ENCODE data around the gene ENAH.
A peak's percentile ranks its signal among the peaks of the same experiment; 100 is the strongest.

ENAH gene

GRCh38 chr1:225580238-225581099 lies 72.5 kb downstream of the ENAH start:
- Histone ChIP-seq H3K27ac (no peak overlapping the region), H3K4me3 (no peak overlapping the region)

GRCh38 chr1:225578251-225578977 lies 74.5 kb downstream of the ENAH start:
- Histone ChIP-seq H3K4me3 (no peak overlapping the region), H3K27ac (no peak overlapping the region)

GRCh38 chr1:225577241-225577640 lies 75.7 kb downstream of the ENAH start:
- Histone ChIP-seq H3K27ac (no peak overlapping the region), H3K4me3 (no peak overlapping the region)

GRCh38 chr1:225573216-225573615 lies 79.7 kb downstream of the ENAH start:
- Histone ChIP-seq H3K27ac (no peak overlapping the region), H3K4me3 (no peak overlapping the region)

GRCh38 chr1:225572422-225572821 lies 80.5 kb downstream of the ENAH start:
- Histone ChIP-seq H3K4me3 (no peak overlapping the region), H3K27ac (no peak overlapping the region)

GRCh38 chr1:225567789-225568188 lies 85.1 kb downstream of the ENAH start:
- no peak overlapping the region for H3K4me3 ChIP-seq
- H3K27ac ChIP-seq, result no peak overlapping the region

- Histone ChIP-seq H3K4me3 (no peak overlapping the region), H3K27ac (peak overlapping the region in 2 of 21 experiments; percentile 11 to 16)
Measured at GRCh38 chr1:225565847-225566246, 87.1 kb downstream of the ENAH start.

GRCh38 chr1:225561675-225562074 lies 91.2 kb downstream of the ENAH start:
- no peak overlapping the region for H3K4me3 ChIP-seq
- H3K27ac ChIP-seq, result no peak overlapping the region

GRCh38 chr1:225559902-225560301 lies 93.0 kb downstream of the ENAH start:
- Histone ChIP-seq H3K4me3 (no peak overlapping the region), H3K27ac (no peak overlapping the region)

- Histone ChIP-seq H3K27ac (no peak overlapping the region), H3K4me3 (no peak overlapping the region)
Measured at GRCh38 chr1:225559326-225559725, 93.6 kb downstream of the ENAH start.

- Histone ChIP-seq H3K4me3 (no peak overlapping the region), H3K27ac (no peak overlapping the region)
Measured at GRCh38 chr1:225556694-225557093, 96.2 kb downstream of the ENAH start.

- H3K4me3 ChIP-seq, result no peak overlapping the region
- no peak overlapping the region for H3K27ac ChIP-seq
Measured at GRCh38 chr1:225555821-225556220, 97.1 kb downstream of the ENAH start.

- H3K4me3 ChIP-seq, result no peak overlapping the region
Measured at GRCh38 chr1:225554216-225554812, 98.6 kb downstream of the ENAH start.

GRCh38 chr1:225549821-225550220 lies 103.1 kb downstream of the ENAH start:
- H3K27ac ChIP-seq, result no peak overlapping the region
- no peak overlapping the region for H3K4me3 ChIP-seq

More at GRCh38 chr1:225554216-225554812, 98.6 kb downstream of the ENAH start:
- H3K27ac ChIP-seq, result no peak overlapping the region

GRCh38 chr1:225548140-225548857 lies 104.6 kb downstream of the ENAH start:
- H3K4me3 ChIP-seq, result no peak overlapping the region
- no peak overlapping the region for H3K27ac ChIP-seq

GRCh38 chr1:225545649-225546048 lies 107.3 kb downstream of the ENAH start:
- H3K27ac ChIP-seq, result no peak overlapping the region
- H3K4me3 ChIP-seq, result no peak overlapping the region

- no peak overlapping the region for H3K4me3 ChIP-seq
- H3K27ac ChIP-seq, result no peak overlapping the region
Measured at GRCh38 chr1:225544924-225545323, 108.0 kb downstream of the ENAH start.

- no peak overlapping the region for H3K27ac ChIP-seq
- no peak overlapping the region for H3K4me3 ChIP-seq
Measured at GRCh38 chr1:225544263-225544662, 108.7 kb downstream of the ENAH start.

GRCh38 chr1:225543350-225543749 lies 109.6 kb downstream of the ENAH start:
- no peak overlapping the region for H3K27ac ChIP-seq

GRCh38 chr1:225541383-225541782 lies 111.5 kb downstream of the ENAH start:
- Histone ChIP-seq H3K27ac (no peak overlapping the region), H3K4me3 (no peak overlapping the region)

More at GRCh38 chr1:225543350-225543749, 109.6 kb downstream of the ENAH start:
- no peak overlapping the region for H3K4me3 ChIP-seq
